OCI-LY3 (cell line): ENCODE results near the gene WDR70.
A peak's percentile ranks its signal among the peaks of the same experiment; 100 is the strongest.

ENCODE experiments used
- H2AFZ ChIP-seq: fragments of 200-600, 300-600 bp; shearing (Covaris generic); 2 replicates; pipeline ENCODE4 v1.6.0; 2014; ENCODE audit warnings: antibody characterized with exemption, low read depth, low read length
- H3K27ac ChIP-seq: fragments of 200-600, 300-600 bp; sonication (generic); 2 replicates; pipeline ENCODE4 v1.5.1; 2014; ENCODE audit warnings: mild to moderate bottlenecking, low read length, moderate library complexity, mixed read lengths
- H3K27me3 ChIP-seq: fragments of 200-600, 300-600 bp; sonication (generic); 2 replicates; pipeline ENCODE4 v1.6.1; 2014; ENCODE audit warnings: low read depth, low read length, mixed read lengths
- H3K36me3 ChIP-seq: fragments of 200-600, 300-600 bp; sonication (generic); replicated peaks from 2 replicates; pipeline ENCODE3; 2014; ENCODE audit warnings: low read depth, low read length, mixed read lengths
- H3K4me1 ChIP-seq: fragments of 300-600, 200-600 bp; sonication (generic); 2 replicates; pipeline ENCODE4 v1.6.1; 2014; ENCODE audit warnings: low read length, mixed read lengths
- H3K4me2 ChIP-seq: fragments of 200-600, 300-600 bp; sonication (generic); 2 replicates; pipeline ENCODE4 v1.6.1; 2014; ENCODE audit warnings: low read length, mixed read lengths
- H3K4me3 ChIP-seq: fragments of 300-600, 200-600 bp; sonication (generic); 2 replicates; pipeline ENCODE4 v1.5.1; 2014; ENCODE audit warnings: antibody characterized with exemption, mild to moderate bottlenecking, low read length, moderate library complexity
- H3K79me2 ChIP-seq: fragments of 300-600, 200-600 bp; shearing (Covaris generic); 2 replicates; pipeline ENCODE4 v1.6.1; 2014; ENCODE audit warnings: mild to moderate bottlenecking, low read length, mixed read lengths
- H3K9ac ChIP-seq: fragments of 300-600, 200-600 bp; shearing (Covaris generic); 2 replicates; pipeline ENCODE4 v1.6.0; 2014; ENCODE audit warnings: mild to moderate bottlenecking, low read length, moderate library complexity
- H3K9me3 ChIP-seq: fragments of 200-600, 300-600 bp; shearing (Covaris generic); 2 replicates; pipeline ENCODE4 v1.6.1; 2014; ENCODE audit warnings: low read length, mixed read lengths; ENCODE audit not compliant: insufficient read depth
- H4K20me1 ChIP-seq: fragments of 200-600, 300-600 bp; sonication (generic); 2 replicates; pipeline ENCODE4 v1.6.1; 2016; ENCODE audit warnings: low read length, mixed read lengths; ENCODE audit not compliant: insufficient read depth
- CTCF ChIP-seq: fragments of 200-600, 300-600 bp; sonication (generic); IDR thresholded peaks from 2 replicates; pipeline ENCODE4 v1.5.1; 2014; ENCODE audit warnings: antibody characterized with exemption, low read length, low read depth
- EZH2phosphoT487 ChIP-seq: fragments of 200-600 bp; shearing (Covaris generic); IDR thresholded peaks from 2 replicates; pipeline ENCODE4 v1.6.1; 2018; ENCODE audit warnings: antibody characterized with exemption, mixed run types, low read depth

The WDR70 gene

DNA sequence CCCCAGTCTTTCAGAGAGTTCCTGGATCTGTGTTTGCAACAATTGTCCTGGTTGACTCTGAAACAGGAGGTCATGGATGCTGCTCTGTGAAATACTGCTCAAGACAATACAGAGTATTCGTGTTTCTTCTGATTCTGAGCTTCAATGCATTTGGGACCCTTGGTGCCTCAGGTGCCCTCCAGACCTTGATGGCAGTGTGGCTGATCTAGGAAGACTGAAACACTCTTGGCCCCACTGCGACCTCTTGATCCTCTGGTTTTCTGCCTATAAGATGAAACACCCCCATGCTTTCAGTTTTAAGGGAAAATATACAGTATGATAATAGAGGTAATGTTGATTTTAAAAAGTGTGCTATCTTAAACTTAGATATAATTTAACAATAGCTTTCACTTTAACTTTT is 393.1 kb downstream of the WDR70 start:
- Histone ChIP-seq H3K27ac (no peak overlapping the region), H2AFZ (no peak overlapping the region), H3K9me3 (no peaks in the 10 kb centered on the region), H4K20me1 (no peaks in the 10 kb centered on the region), H3K4me2 (no peak overlapping the region), H3K4me3 (no peak overlapping the region), H3K27me3 (no peaks in the 10 kb centered on the region), H3K79me2 (no peaks in the 10 kb centered on the region), H3K36me3 (no peaks in the 10 kb centered on the region), H3K4me1 (0 out of 2 replicates have a peak, but pooled peaks cover 3% of the 10 kb centered on the region), H3K9ac (no peak overlapping the region)
- TF ChIP-seq EZH2phosphoT487 (no peak), CTCF (no peak)

GRCh38 chr5:37773809-37774208 is 394.7 kb downstream of the WDR70 start:
- H3K4me2 ChIP-seq, result no peak overlapping the region
- no peaks in the 10 kb centered on the region for H4K20me1 ChIP-seq
- no peak for TF ChIP-seq EZH2phosphoT487
- no peak for TF ChIP-seq CTCF
- H2AFZ ChIP-seq, result no peak overlapping the region
- 0 out of 2 replicates have a peak, but pooled peaks cover 3% of the 10 kb centered on the region for H3K4me1 ChIP-seq
- H3K27ac ChIP-seq, result no peak overlapping the region
- H3K36me3 ChIP-seq, result no peaks in the 10 kb centered on the region
- H3K9me3 ChIP-seq, result no peaks in the 10 kb centered on the region
- H3K79me2 ChIP-seq, result no peaks in the 10 kb centered on the region
- no peak overlapping the region for H3K9ac ChIP-seq
- no peak overlapping the region for H3K4me3 ChIP-seq
- H3K27me3 ChIP-seq, result no peaks in the 10 kb centered on the region

GRCh38 chr5:37774912-37775483 is 395.9 kb downstream of the WDR70 start:
- H3K4me1 ChIP-seq, result 0 out of 2 replicates have a peak, but pooled peaks cover 3% of the 10 kb centered on the region
- H4K20me1 ChIP-seq, result no peaks in the 10 kb centered on the region
- no peaks in the 10 kb centered on the region for H3K27me3 ChIP-seq
- H3K36me3 ChIP-seq, result no peaks in the 10 kb centered on the region
- no peak overlapping the region for H3K27ac ChIP-seq
- no peaks in the 10 kb centered on the region for H3K79me2 ChIP-seq
- H3K4me3 ChIP-seq, result no peak overlapping the region
- no peaks in the 10 kb centered on the region for H3K9me3 ChIP-seq
- TF ChIP-seq EZH2phosphoT487 (no peak), CTCF (peak; percentile 58)
- no peak overlapping the region for H3K9ac ChIP-seq
- H3K4me2 ChIP-seq, result no peak overlapping the region
- no peak overlapping the region for H2AFZ ChIP-seq

DNA sequence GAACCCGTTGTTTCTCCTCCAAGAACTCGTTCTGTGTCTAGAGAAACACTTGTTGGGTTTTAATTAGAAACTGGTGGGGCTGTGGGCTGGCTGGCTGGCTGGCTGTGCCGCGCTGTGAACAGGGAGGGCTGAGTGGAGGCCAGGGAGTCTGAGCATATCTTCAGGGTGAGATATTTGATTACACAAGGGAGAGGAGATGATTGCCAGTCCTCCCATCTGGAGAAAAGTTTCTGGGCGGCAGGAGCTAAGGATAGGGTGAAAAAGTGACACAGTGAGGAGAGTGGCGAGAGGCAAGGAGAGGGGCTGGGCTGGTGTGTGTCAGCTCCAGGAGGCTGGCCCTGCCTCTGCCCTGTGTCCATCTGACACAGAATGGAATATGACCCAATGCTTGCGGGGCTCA is 397.7 kb downstream of the WDR70 start:
- Histone ChIP-seq H3K36me3 (no peaks in the 10 kb centered on the region), H3K4me2 (no peak overlapping the region), H3K79me2 (no peaks in the 10 kb centered on the region), H3K27ac (no peak overlapping the region), H3K4me1 (0 out of 2 replicates have a peak, but pooled peaks cover 3% of the 10 kb centered on the region), H4K20me1 (no peaks in the 10 kb centered on the region), H3K9me3 (no peaks in the 10 kb centered on the region), H2AFZ (no peak overlapping the region), H3K9ac (no peak overlapping the region), H3K4me3 (no peak overlapping the region), H3K27me3 (no peaks in the 10 kb centered on the region)
- TF ChIP-seq CTCF (no peak), EZH2phosphoT487 (no peak)
